ENCODE data around the gene ZNF460. TPM values are rescaled to one million over a fixed set of nuclear protein-coding genes. Genes with fewer than 3 reads are reported as not detected.

Gene ZNF460
- total and polyA plus RNA-seq, 2 donors (not counting 1 experiment from before 2014, with no cell fraction given) = 8.4 to 90.5 TPM

- Histone ChIP-seq H3K4me3 (ENCODE audit: control extremely low read depth in 1 of 5, extremely low read depth in 1 of 5, insufficient read depth in 1 of 5, low read depth in 2 of 5, low read length in 4 of 5) (no peak overlapping the region), H2AFZ (ENCODE audit: insufficient read depth, low read depth, low read length, poor library complexity, severe bottlenecking) (no peak overlapping the region), H3K27ac (ENCODE audit: low read length in 2 of 2) (no peak overlapping the region), H3K9ac (ENCODE audit: low read length) (no peak overlapping the region), H3K9me3 (ENCODE audit: control extremely low read depth in 1 of 3, control insufficient read depth in 2 of 3, insufficient read depth in 1 of 3, low read length in 2 of 3) (peaks cover 3 to 39% (median 18%) of the 10 kb centered on the region in 3 donors), H3K79me2 (ENCODE audit: control insufficient read depth, insufficient read depth, low read length) (peaks cover 38% of the 10 kb centered on the region), H3K27me3 (replicated peaks in 1 of 4; ENCODE audit: control extremely low read depth in 1 of 4, control insufficient read depth in 3 of 4, insufficient read depth in 4 of 4, low read length in 3 of 4) (no peaks in the 10 kb centered on the region), H3K4me2 (replicated peaks; ENCODE audit: low read depth, low read length, poor library complexity, severe bottlenecking) (no peak overlapping the region), H3K4me1 (ENCODE audit: control insufficient read depth in 2 of 2, insufficient read depth in 2 of 2, low read length in 2 of 2) (peaks cover 14 to 24% of the 10 kb centered on the region in 2 donors), H4K20me1 (ENCODE audit: control insufficient read depth, insufficient read depth, low read length, poor library complexity, severe bottlenecking) (no peaks in the 10 kb centered on the region), H3K36me3 (replicated peaks in 1 of 2; ENCODE audit: control extremely low read depth in 1 of 2, control insufficient read depth in 1 of 2, extremely low read depth in 1 of 2, insufficient read depth in 2 of 2, low read length in 1 of 2) (peaks cover 21 to 57% of the 10 kb centered on the region in 2 experiments)
- ChIA-PET POLR2A (no interaction called here), CTCF (no interaction called here)
- no peaks in the 10 kb centered on the region for H3K27me3 Mint-ChIP-seq
- H3K27ac Mint-ChIP-seq = no peak overlapping the region
- H3K4me1 Mint-ChIP-seq = peaks cover 30% of the 10 kb centered on the region
- no peak for TF ChIP-seq CTCF (IDR thresholded peaks at IDR 0.05)
- TF ChIP-seq EZH2 (IDR thresholded peaks at IDR 0.05; ENCODE audit: borderline replicate concordance, insufficient read depth, low read depth, low read length, poor library complexity, severe bottlenecking) = no peak
- ATAC-seq (ENCODE audit: low read depth) (no peak), DNase-seq (no peak)
- intact Hi-C loops (cut with micrococcal nuclease) = no loop called here
- peaks cover 10% of the 10 kb centered on the region for H3K9me3 Mint-ChIP-seq (ENCODE audit: insufficient read depth)
- H3K4me3 Mint-ChIP-seq = no peak overlapping the region
Observed at GRCh38 chr19:57324992-57325391, 44.7 kb downstream of the ZNF460 start.

GRCh38 chr19:57327993-57328392 is 47.7 kb downstream of the ZNF460 start:
- Histone ChIP-seq H3K4me3 (ENCODE audit: control extremely low read depth in 1 of 5, extremely low read depth in 1 of 5, insufficient read depth in 1 of 5, low read depth in 2 of 5, low read length in 4 of 5) (no peak overlapping the region), H3K9me3 (ENCODE audit: control extremely low read depth in 1 of 3, control insufficient read depth in 2 of 3, insufficient read depth in 1 of 3, low read length in 2 of 3) (peaks cover 4 to 51% (median 18%) of the 10 kb centered on the region in 3 donors), H3K27me3 (replicated peaks in 1 of 4; ENCODE audit: control extremely low read depth in 1 of 4, control insufficient read depth in 3 of 4, insufficient read depth in 4 of 4, low read length in 3 of 4) (no peaks in the 10 kb centered on the region), H3K4me2 (replicated peaks; ENCODE audit: low read depth, low read length, poor library complexity, severe bottlenecking) (no peak overlapping the region), H3K79me2 (ENCODE audit: control insufficient read depth, insufficient read depth, low read length) (peaks cover 10% of the 10 kb centered on the region), H3K4me1 (ENCODE audit: control insufficient read depth in 2 of 2, insufficient read depth in 2 of 2, low read length in 2 of 2) (peaks cover 0 to 5% of the 10 kb centered on the region in 2 donors), H2AFZ (ENCODE audit: insufficient read depth, low read depth, low read length, poor library complexity, severe bottlenecking) (no peak overlapping the region), H3K9ac (ENCODE audit: low read length) (no peak overlapping the region), H3K36me3 (replicated peaks in 1 of 2; ENCODE audit: control extremely low read depth in 1 of 2, control insufficient read depth in 1 of 2, extremely low read depth in 1 of 2, insufficient read depth in 2 of 2, low read length in 1 of 2) (peaks cover 21 to 57% of the 10 kb centered on the region in 2 experiments), H3K27ac (ENCODE audit: low read length in 2 of 2) (no peak overlapping the region), H4K20me1 (ENCODE audit: control insufficient read depth, insufficient read depth, low read length, poor library complexity, severe bottlenecking) (no peaks in the 10 kb centered on the region)
- ATAC-seq (ENCODE audit: low read depth) = no peak
- Mint-ChIP-seq H3K4me3 (no peak overlapping the region), H3K27me3 (no peaks in the 10 kb centered on the region), H3K27ac (no peak overlapping the region), H3K4me1 (peaks cover 6% of the 10 kb centered on the region), H3K9me3 (ENCODE audit: insufficient read depth) (peaks cover 7% of the 10 kb centered on the region)
- WGBS (ENCODE audit: insufficient coverage) = 95% methylated on average over 3 of the region's 8 CpGs
- TF ChIP-seq EZH2 (IDR thresholded peaks at IDR 0.05; ENCODE audit: borderline replicate concordance, insufficient read depth, low read depth, low read length, poor library complexity, severe bottlenecking) (no peak), CTCF (IDR thresholded peaks at IDR 0.05) (no peak)
- intact Hi-C loops (cut with micrococcal nuclease) = no loop called here
- ChIA-PET CTCF (no interaction called here), POLR2A (no interaction called here)
- no peak for DNase-seq
